ENCODE results near the gene TRIL.

DNA sequence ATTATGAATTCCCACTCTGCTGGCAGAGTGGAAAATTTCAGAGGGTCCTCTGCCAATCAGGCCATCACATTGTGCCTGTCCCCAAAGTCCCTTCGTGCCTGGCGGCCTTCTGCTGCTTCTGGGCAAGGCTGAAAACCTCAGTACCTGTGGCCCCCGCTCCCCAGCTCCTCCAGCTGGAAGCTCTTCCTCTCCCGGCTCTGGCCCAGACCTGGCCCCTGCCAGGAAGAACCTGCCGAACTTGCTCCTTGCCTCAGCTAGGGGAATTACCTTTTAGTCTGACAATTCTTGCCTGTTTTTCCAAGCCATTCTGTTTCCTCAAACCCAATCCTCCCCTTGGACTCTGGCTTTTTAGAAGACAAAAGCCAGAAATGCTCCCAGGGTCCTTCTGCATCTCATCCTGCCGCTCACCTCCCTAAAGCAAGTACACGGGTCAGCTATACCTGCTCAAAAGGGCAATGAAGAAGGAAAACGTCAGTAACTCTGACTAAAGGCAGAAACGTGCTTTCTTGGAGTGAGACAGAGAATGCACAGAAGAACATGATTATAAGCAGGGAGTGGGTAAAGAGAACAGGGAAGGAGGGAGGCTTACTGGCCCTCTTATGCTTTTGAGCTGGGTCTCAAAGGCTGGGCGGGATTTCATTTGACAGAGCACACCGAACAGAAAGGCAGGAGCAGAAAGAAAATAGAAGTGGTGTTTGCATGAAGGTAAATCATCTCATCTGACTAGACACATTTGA is 28.1 kb upstream of the TRIL start:
- TF ChIP-seq, protein P1, sequence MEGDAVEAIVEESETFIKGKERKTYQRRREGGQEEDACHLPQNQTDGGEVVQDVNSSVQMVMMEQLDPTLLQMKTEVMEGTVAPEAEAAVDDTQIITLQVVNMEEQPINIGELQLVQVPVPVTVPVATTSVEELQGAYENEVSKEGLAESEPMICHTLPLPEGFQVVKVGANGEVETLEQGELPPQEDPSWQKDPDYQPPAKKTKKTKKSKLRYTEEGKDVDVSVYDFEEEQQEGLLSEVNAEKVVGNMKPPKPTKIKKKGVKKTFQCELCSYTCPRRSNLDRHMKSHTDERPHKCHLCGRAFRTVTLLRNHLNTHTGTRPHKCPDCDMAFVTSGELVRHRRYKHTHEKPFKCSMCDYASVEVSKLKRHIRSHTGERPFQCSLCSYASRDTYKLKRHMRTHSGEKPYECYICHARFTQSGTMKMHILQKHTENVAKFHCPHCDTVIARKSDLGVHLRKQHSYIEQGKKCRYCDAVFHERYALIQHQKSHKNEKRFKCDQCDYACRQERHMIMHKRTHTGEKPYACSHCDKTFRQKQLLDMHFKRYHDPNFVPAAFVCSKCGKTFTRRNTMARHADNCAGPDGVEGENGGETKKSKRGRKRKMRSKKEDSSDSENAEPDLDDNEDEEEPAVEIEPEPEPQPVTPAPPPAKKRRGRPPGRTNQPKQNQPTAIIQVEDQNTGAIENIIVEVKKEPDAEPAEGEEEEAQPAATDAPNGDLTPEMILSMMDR (IDR thresholded peaks at IDR 0.05; ENCODE audit: insufficient read depth, low read length, poor library complexity, severe bottlenecking), result no peak
- TF ChIP-seq EZH2phosphoT487 (conservative IDR thresholded peaks at IDR 0.05; ENCODE audit: low read length), result no peak
